Activated naive CD8-positive, alpha-beta T cell treated with anti-CD3 and anti-CD28 coated beads, Interleukin-2, amount 50 U/mL, for 16 hours (primary cell): Measurements from ENCODE around the gene COL6A2.
"Not testable (repeated sequence)": the region's sequence is repeated elsewhere in the genome, so short reads cannot be mapped to it uniquely, and the experiment has no call there.

Experiments
- DNase-seq: peaks from one replicate; pipeline ENCODE4 v3.0.0-alpha.2; 2020; ENCODE audit warnings: low read depth, low spot score

Gene COL6A2

DNA sequence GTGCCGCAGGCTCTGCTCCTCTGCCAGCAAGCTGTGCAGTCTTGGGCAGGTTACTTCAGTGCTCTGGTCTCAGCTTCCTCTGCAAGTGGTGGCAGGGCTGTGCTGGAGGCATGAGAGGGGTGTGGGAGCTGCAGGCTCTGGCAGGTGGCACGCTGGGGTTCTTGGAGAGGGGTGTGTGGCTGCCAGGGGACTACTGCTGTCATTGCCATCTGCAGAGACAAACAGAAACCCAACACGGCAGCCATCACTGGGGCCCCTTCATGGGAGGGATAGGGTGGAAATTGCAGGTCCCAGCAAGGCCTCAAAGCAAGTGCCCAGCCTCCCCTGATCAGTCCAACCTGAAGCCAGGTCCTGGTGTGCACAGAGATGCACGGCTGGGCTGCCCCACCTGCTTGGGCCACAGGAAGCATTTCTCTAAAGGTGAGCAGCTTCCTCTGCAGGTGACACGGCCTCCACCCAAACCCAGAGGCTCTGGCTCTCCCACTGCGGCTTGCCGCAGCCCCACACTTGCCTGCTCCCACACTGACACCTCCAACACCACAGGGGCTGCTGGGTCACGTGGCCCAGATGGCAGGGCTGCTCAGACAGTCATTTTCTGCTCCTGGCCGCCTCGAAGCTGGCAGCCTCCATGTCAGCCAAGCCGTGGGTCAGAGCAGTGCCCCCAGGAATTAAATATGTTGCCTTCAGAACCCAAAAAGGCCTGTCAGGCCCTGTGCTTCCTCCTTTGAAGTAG lies 4.1 kb upstream of the COL6A2 start:
- DNase-seq = no peak

- no peak for DNase-seq
These were observed 3.4 kb upstream of the COL6A2 start for GRCh38 chr21:46094401-46095082.

GRCh38 chr21:46095083-46095719 lies 2.7 kb upstream of the COL6A2 start:
- no peak for DNase-seq

DNA sequence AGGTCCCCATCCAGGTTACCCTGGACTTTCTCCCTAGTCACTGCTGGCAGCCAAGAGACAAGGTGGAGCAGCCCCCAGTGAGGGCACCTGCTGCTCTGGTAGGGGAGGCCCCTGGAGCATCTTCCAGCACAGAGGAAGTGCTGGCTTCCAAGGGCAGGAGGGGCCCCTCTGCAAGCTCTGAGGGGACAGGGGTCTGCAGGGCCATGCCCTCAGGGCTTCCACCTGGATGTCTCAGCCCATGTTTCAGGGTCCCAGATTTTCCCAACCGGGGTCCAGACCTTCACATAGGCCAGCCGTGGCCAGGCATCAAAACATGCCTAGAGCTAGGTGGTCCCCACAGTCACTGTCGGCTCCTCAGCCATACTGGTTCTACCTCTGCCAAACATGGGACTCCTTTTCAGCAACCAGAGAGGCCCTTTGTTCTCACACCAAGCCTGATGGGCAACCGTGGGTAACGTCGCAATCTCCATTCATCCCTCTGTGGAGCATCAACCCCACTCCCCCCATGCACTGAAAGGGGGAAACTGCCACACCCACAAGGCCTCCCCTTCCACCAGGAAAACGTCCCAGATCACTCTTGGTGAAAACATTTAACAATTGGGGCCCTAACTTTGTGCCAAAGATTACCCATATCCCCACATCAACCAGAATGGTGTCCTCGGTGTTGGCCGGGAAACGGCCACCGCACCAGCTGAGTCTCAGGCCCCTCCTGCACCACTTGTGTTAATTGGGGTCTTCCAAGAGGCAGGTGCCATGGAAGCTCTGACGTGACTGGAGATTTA lies 1.9 kb upstream of the COL6A2 start:
- no peak for DNase-seq

DNA sequence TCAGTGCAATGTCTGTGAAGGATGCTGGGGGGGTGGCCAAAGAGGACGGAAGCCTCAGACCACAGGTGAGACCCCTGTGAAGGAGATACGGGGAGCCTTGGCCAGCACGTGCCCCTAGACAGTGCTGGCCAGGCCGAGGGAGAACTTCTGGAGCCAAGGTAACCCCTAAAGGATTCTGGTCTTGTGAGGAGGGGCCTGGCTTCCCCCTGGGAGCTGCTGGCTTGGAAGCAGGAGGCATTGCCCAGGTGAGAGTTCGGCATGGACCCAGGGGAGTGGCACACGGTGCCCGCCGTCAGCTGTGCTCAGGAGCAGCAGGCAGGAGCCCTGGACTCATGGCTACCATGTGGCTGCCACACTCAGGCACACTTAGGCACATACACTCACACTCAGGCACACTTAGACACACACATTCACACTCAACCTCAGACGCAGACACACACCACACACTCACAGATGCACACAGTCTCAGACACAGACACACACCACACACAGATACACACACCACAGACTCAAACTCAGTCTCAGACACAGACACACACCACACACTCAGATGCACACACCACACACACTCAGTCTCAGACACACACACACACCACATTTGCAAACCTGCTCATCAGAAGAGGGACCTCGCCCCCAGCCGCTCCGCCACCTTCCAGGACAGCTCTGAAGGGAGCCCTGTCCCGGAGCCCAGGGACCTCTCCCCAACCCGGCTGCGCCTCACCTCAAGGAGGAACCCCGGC lies 1.1 kb upstream of the COL6A2 start:
- no peak for DNase-seq

DNA sequence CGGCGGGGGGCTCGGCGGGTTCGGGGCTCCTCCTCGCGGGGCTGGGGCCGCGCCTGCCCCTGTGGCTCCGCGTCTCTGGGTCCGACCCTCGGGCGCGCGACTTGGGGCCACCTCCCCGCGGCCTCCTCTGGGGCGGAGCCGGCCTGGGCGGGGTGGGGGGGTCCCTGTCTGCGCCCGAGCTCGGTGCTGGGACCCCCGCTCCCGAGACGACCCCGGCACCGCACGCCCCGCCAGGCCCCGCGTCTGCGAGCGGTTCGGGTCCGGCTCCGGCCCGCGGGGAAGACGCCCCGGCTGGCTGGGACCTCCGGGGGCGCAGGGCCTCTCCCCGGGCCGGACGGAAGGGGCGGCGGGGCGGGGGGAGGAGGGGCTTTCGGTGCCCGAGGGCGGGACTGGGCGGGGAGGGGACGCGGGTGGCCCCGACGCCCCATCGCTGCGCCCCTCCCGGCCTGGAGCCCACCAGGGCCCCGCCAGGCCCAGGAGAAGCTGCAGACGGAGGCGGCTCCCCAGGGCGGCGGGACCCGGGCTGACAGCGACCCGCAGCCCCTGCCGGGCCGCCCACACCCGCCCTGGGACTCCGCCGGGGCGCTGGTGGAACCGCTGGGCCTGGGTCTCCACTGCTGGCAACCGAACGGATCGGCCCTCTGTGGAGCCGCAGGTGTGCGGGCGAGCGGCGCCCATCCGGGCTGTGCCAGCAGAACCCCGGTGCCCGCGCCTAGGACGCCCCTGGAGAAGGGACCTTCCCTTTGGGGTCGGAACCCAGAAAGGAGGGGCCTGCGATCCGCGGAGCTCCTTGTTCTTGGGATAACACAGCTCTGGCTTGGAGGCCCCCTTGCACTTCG lies 610 bp downstream of the COL6A2 start:
- DNase-seq = no peak

- DNase-seq = no peak
These were observed 1.6 kb downstream of the COL6A2 start for GRCh38 chr21:46099476-46099875.

GRCh38 chr21:46100020-46100419 lies 2.1 kb downstream of the COL6A2 start:
- no peak for DNase-seq

DNA sequence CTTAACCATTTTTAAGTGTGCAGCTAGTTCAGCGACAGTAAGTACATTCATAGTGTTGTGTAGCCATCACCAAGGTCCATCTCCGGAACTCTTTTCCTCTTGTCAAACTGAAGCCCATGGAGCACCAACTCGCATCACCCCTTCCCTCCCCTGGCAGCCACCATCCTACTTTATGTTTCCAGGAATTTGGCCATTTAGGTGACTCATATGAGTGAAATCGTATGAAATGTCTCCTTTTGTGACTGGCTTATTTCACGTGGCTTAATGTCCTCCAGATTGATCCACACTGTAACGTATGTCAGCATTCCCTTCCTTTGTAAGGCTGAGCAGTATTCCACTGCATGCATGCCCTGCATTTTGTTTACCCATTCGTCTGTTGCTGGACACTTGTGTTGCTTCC lies 2.5 kb downstream of the COL6A2 start:
- DNase-seq = no peak

DNA sequence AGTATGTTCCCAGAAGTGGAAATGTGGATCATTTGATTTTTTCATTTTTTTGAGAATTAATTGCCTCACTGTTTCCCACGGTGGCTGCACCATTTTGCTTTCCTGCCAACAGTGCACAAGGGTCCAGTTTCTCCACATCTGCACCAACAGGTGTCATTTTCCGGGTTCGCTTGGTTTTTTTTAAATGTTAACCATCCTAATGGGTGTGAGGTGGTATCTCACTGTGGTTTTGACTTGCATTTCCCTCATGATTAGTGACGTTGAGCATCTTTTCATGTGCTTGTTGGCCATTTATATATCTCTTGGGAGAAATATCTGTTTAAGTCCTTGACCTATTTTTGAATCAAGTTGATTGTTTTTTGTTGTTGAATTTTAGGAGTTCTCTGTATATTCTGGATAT lies 3.0 kb downstream of the COL6A2 start:
- no peak for DNase-seq

DNA sequence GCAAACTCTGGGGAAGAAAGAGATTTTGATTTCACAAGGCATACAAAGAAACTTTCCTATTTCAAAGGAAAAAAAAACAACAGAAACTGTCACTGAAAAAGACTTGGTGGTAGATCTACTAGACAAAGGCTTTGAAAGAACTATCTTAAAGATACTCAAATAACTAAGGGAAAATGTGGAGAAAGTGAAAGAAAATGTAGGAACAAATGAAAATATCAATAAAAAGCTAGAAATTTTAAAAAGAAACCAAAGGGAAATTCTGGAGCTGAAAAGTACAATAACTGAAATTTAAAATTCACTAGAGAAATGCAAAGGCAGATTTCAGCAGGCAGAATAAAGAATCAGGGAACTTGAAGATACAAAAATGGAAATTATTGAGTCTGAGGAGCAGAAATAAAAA lies 6.2 kb downstream of the COL6A2 start:
- DNase-seq = no peak

DNA sequence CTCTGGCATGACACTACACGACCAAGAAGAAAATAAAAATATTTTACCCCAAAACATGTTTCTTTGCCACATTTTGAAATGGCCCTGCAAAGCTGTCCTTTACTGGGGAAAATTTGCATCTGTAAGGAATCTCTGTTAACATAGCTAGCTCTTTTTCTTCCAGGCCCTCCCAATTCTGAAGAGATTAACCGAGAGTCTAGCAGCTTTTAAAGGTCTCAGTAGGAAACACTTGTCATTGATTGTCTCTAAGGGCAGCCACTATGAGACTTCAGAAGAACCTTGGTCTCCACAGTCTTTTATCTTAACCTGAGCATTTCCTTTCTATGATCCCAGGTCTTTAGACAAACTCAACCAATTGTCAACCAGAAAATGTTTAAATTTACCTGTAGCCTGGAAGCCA lies 9.5 kb downstream of the COL6A2 start:
- DNase-seq = not testable (repeated sequence)

- no peak for DNase-seq
These were observed 11.0 kb downstream of the COL6A2 start for GRCh38 chr21:46108827-46109312.

DNA sequence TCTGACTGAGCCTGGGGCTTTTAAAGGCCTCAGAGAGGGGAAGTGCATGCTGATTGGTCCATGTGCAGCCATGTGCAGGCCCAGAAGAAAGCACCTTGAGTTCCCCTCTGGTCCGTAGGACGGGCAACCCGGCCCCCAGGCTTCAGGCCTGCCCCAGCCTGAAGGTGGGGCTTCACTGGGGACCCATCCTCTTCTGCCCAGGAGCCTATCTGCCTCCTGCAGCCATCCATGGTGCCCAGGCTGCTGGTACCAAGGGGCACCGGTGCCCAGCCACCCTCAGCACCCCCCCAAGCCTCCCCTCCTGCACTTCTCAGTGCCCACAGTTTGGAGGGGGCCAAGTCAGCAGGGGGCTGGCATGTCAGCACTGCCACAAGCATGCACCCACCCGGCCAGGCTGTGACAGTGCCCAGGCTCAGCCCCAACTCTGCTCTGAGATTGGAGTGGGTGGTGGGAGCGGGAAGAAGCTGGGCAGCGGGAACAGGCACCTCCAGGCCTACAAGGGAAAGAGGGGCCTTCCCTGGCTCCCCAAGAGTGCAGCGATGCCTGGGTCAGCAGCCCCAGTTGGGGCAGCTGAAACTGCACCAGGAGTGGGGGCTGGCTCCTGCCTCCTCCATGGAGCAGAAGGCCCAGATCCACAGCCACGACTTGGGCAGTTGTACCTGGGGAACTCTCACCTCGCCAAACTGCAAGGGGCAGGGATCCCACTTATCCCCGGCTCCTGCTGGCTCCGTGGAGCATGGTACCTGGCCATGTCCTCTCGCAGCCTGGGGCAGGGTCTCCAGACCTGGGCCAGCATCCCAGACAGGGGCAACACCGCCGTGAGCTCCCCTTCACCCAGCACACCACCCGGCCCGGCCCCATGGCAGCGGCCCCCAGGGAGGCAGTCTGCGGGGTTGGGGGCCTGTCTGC lies 11.7 kb downstream of the COL6A2 start:
- DNase-seq = no peak

DNA sequence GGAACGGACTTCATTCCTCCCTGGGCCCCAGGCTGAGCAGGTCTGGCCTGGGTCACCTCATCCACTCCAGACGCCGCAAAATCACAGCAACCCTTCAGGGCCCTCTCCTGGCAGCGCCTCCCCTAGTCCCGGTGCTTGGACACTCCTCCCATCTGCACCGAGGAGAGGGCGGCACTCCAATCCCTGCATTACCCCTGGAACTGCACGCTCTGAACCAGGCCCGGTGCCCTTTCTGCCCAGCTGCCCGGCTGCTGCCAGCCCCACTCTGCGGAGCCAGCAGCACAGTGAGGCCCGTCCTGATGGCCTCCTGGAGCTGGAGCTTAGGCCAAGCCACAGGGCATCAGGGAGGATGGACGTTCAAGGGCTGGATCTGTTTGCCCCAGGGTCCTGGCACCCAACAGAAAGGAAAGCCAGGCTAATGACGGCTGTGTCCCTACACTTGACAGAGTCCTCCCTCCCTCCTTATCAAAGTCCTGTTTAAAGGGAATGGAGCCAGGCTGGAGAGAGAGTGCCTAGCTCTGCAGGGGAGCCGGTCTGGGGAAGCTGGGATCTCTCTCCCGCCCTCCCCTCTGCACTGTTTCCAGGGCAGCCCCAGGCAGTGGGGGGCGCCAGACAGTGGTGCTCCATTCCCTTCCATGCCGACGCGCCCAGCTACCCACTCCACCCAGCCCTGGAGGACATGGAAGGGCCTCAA lies 12.7 kb downstream of the COL6A2 start:
- DNase-seq = no peak

- DNase-seq = no peak
These were observed 13.3 kb downstream of the COL6A2 start for GRCh38 chr21:46111193-46111571.

- no peak for DNase-seq
These were observed 14.2 kb downstream of the COL6A2 start for GRCh38 chr21:46111857-46112724.

- DNase-seq = no peak
These were observed 14.9 kb downstream of the COL6A2 start for GRCh38 chr21:46112725-46113215.
